Endothelial cell of umbilical vein (primary cell): ENCODE data around the gene S100Z.

Experiments used
- CTCF ChIP-seq, 2 donors: IDR thresholded peaks; 1 replicate in 1 of 2; 2 replicates in 1 of 2; pipeline ENCODE4 v1.5.1; 2011; ENCODE audit warnings: low read length in 2 of 2, mild to moderate bottlenecking in 2 of 2, moderate library complexity in 2 of 2, control low read depth in 1 of 2, inconsistent platforms in 1 of 2, low read depth in 1 of 2; ENCODE audit not compliant: insufficient read depth in 1 of 2; ENCODE audit errors: extremely low read depth in 1 of 2
- EZH2 ChIP-seq: IDR thresholded peaks from 2 replicates; pipeline ENCODE4 v1.6.1; 2012; ENCODE audit warnings: borderline replicate concordance, low read depth, mild to moderate bottlenecking, moderate library complexity, low read length, inconsistent platforms; ENCODE audit not compliant: severe bottlenecking
- JUN ChIP-seq: IDR thresholded peaks from 2 replicates; pipeline ENCODE4 v1.6.1; 2011; ENCODE audit warnings: borderline replicate concordance, low read depth; ENCODE audit not compliant: insufficient read length, insufficient read depth
- MAX ChIP-seq: IDR thresholded peaks from 2 replicates; pipeline ENCODE4 v1.6.1; 2011; ENCODE audit not compliant: insufficient read depth, insufficient read length
- POLR2A ChIP-seq: IDR thresholded peaks from 2 replicates; pipeline ENCODE4 v1.6.1; 2012; ENCODE audit warnings: low read depth, mild to moderate bottlenecking, control low read depth, low read length
- POLR2AphosphoS5 ChIP-seq: IDR thresholded peaks from 2 replicates; pipeline ENCODE4 v1.6.1; 2012; ENCODE audit warnings: low read depth, mild to moderate bottlenecking, control low read depth, low read length, moderate library complexity; ENCODE audit not compliant: insufficient read depth

DNA sequence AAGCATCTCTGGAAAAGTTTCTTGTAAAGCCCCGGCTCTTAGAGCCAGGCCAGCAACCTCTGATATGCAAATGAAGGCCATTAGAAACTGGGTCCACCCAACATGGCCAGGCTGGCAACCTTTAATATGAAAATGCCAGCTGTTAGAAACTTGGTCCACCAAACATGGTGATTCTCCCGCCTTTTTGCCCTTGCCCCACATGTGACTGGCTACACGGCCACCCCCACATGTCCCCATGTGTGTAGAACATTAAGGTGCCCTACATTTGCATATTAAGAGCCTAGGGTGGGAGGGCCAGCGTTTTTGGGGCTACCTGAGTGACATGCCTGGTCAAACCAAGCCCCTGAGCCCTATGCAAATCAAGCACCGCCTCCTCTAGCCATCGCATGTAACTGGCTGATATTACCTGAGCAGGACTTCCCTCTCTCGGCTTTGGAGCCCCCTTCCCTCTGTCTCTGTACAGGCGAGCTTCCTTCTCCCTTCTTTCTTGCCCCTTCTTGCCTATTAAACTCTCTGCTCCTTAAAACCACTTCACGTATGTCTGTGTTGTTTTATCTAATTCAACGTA lies 39.0 kb downstream of the S100Z start:
- TF ChIP-seq CTCF (IDR thresholded peaks at IDR 0.05; ENCODE audit: extremely low read depth in 1 of 2, insufficient read depth in 1 of 2, low read depth in 1 of 2, low read length in 2 of 2) = no peak
- no peak for TF ChIP-seq POLR2A
- no peak for TF ChIP-seq POLR2AphosphoS5
- TF ChIP-seq MAX = no peak
- no peak for TF ChIP-seq EZH2
- no peak for TF ChIP-seq JUN
